PFSK-1 (cell line): ENCODE measurements around the gene MKLN1.

Source experiments
- FOXP2 ChIP-seq: optimal IDR thresholded peaks from 2 replicates; pipeline ENCODE3; 2011; ENCODE audit warnings: borderline replicate concordance, control low read depth, inconsistent platforms; ENCODE audit not compliant: insufficient read depth; ENCODE audit errors: extremely low read length, extremely low read depth
- POLR2AphosphoS5 ChIP-seq: IDR thresholded peaks from 2 replicates; pipeline ENCODE4 v1.6.1; 2012; ENCODE audit warnings: low read depth, mild to moderate bottlenecking, control low read depth, low read length, moderate library complexity
- REST ChIP-seq, 2 experiments: IDR thresholded peaks; 2 replicates each; pipeline versions ENCODE4 v1.6.1 to v1.8.0; 2011 to 2012; ENCODE audit warnings: low read depth in 2 of 2, low read length in 2 of 2, control low read depth in 1 of 2, inconsistent platforms in 1 of 2, mild to moderate bottlenecking in 1 of 2, moderate library complexity in 1 of 2; ENCODE audit not compliant: insufficient read depth in 1 of 2
- SIN3A ChIP-seq: IDR thresholded peaks from 2 replicates; pipeline ENCODE4 v1.6.1; 2012; ENCODE audit warnings: mild to moderate bottlenecking, low read length, moderate library complexity, borderline replicate concordance; ENCODE audit not compliant: insufficient read depth
- TAF1 ChIP-seq: IDR thresholded peaks from 2 replicates; pipeline ENCODE4 v1.6.1; 2012; ENCODE audit warnings: low read length, control low read depth, borderline replicate concordance; ENCODE audit not compliant: insufficient read depth

Gene MKLN1

DNA sequence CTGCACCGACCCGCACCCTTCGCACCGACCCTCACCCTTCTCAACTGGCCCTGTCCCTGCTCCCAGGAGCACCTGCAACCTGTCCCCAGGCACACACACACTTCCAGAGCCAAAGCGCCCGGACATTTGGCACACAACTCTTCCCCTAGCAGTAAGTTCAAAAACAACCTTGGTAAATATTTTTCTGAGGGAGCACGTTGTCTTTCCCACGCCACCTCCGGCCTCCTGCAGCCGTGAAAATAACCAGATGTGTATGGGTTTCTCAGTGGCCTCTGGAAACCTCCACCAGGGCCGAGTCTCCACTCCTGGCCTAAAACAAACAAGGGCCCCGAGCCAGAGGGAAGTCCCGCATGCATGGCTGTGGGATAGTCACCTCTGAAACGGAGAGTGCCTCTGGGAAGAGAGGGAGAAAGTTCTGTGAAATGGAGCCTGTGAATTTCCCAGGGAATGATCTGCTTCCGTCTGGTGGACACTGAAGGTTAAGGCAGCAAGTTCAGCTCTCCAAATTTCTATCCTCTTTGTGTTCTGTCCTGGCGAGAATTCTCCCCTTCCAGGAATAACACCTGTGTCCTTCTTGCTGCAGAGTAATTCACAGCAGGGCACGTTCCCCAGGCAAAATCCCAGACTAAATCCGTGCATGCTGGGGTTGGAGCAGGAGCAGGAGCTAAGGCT is 213.0 kb downstream of the MKLN1 start:
- TF ChIP-seq TAF1 (no peak), REST (IDR thresholded peaks at IDR 0.05; ENCODE audit: insufficient read depth in 1 of 2, low read depth in 2 of 2, low read length in 2 of 2) (no peak), POLR2AphosphoS5 (no peak), SIN3A (no peak), FOXP2 (no peak)

- TF ChIP-seq FOXP2 = no peak
- no peak for TF ChIP-seq POLR2AphosphoS5
- TF ChIP-seq TAF1 = no peak
- TF ChIP-seq REST (IDR thresholded peaks at IDR 0.05; ENCODE audit: insufficient read depth in 1 of 2, low read depth in 2 of 2, low read length in 2 of 2) = no peak
- TF ChIP-seq SIN3A = no peak
Observed at GRCh38 chr7:131543298-131543697, 215.6 kb downstream of the MKLN1 start.

DNA sequence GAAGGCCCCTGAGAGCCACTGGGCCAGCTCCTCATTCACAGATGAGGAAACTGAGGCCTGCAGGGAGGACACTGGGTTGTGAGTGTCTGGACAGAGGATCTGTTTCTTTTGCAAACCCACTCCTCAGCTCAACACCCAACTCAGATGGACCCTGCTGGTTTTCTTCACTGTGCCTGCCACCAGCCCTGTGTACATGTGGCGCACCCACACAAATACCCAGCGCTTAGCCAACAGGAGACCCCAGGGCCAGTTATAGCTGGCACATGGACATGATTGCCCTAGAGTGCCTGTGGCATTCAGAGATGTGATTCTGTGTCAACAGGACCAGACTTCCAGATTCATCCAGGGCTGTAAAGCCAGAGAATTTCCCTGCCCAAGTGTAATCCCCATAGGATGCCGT is 216.3 kb downstream of the MKLN1 start:
- TF ChIP-seq REST (IDR thresholded peaks at IDR 0.05; ENCODE audit: insufficient read depth in 1 of 2, low read depth in 2 of 2, low read length in 2 of 2) (no peak), SIN3A (no peak), FOXP2 (no peak), TAF1 (no peak), POLR2AphosphoS5 (no peak)

- TF ChIP-seq POLR2AphosphoS5 = no peak
- peak; percentile 50 for TF ChIP-seq FOXP2
- TF ChIP-seq REST (IDR thresholded peaks at IDR 0.05; ENCODE audit: insufficient read depth in 1 of 2, low read depth in 2 of 2, low read length in 2 of 2) = no peak
- TF ChIP-seq TAF1 = no peak
- TF ChIP-seq SIN3A = no peak
Observed at GRCh38 chr7:131544449-131545301, 217.0 kb downstream of the MKLN1 start.
